Upper lobe of left lung (tissue), 6 donors: ENCODE results near the gene PTCD2. TPM values are rescaled to one million over a fixed set of nuclear protein-coding genes. Genes with fewer than 3 reads are reported as not detected.

Experiments
- ATAC-seq, 2 donors: fragments of 200-7000 bp; cut with Tn5 transposase; one replicate each; pipeline ENCODE4 v1.9.1; 2022; ENCODE audit warnings: mild to moderate bottlenecking in 2 of 2, moderate library complexity in 2 of 2; ENCODE audit not compliant: low FRiP score in 2 of 2
- DNase-seq, 2 donors: peaks; one replicate each; pipeline ENCODE4 v3.0.0-alpha.2; 2019 to 2020
- H3K27ac ChIP-seq, 4 donors: fragments of 200-600 bp; sonication (generic); one replicate each; pipeline ENCODE4 v1.5.1; 2016 to 2019
- H3K27me3 ChIP-seq, 4 donors: fragments of 200-600 bp; sonication (generic); one replicate each; pipeline ENCODE4 v1.5.1; 2017 to 2019
- H3K36me3 ChIP-seq, 4 donors: fragments of 200-600 bp; sonication (generic); one replicate each; pipeline ENCODE4 v1.5.1; 2016 to 2019
- H3K4me1 ChIP-seq, 4 donors: fragments of 200-600 bp; sonication (generic); one replicate each; pipeline ENCODE4 v1.5.1; 2018 to 2019
- H3K4me3 ChIP-seq, 4 donors: fragments of 200-600 bp; sonication (generic); one replicate each; pipeline ENCODE4 v1.5.1; 2017 to 2019; ENCODE audit warnings: mild to moderate bottlenecking in 2 of 4, moderate library complexity in 1 of 4
- H3K9me3 ChIP-seq, 4 donors: fragments of 200-600 bp; sonication (generic); one replicate each; pipeline ENCODE4 v1.5.1; 2018 to 2019
- EP300 ChIP-seq, 4 donors: sonication (generic); formaldehyde crosslinking; IDR thresholded peaks; one replicate each; pipeline ENCODE4 v1.5.1; 2017; ENCODE audit warnings: antibody characterized with exemption in 4 of 4, control low read depth in 2 of 4
- POLR2A ChIP-seq, 4 donors: fragments of 450-650 bp; IDR thresholded peaks; one replicate each; pipeline ENCODE4 v1.5.1; 2016 to 2017; ENCODE audit warnings: antibody characterized with exemption in 4 of 4, mild to moderate bottlenecking in 2 of 4
- POLR2AphosphoS5 ChIP-seq, 2 donors: sonication (generic); formaldehyde crosslinking; IDR thresholded peaks; one replicate each; pipeline ENCODE4 v1.5.1; 2017; ENCODE audit warnings: antibody characterized with exemption in 2 of 2
- WGBS, 2 donors: methylation state at CpG; one replicate each; pipeline ENCODE4 v1.1.5; 2017 to 2018; 5-methylcytosine and 5-hydroxymethylcytosine counted together
- total RNA-seq, 6 donors: library from RNA; depleted of rRNA in 4 of 6; stranded (reverse); fragments of >200 nt in 4 of 6; gene quantifications; one replicate each; pipeline versions ENCODE4 v1.1.0 to v1.2.1, GENCODE V29; 2016 to 2021
- TF ChIP-seq, protein P1 (sequence below), 6 experiments: fragments of 450-650 bp in 4 of 6; fragments of 200-600 bp in 2 of 6; sonication (generic) in 2 of 6; IDR thresholded peaks; one replicate each; pipeline ENCODE4 v1.5.1; 2016 to 2019; ENCODE audit warnings: antibody characterized with exemption in 6 of 6
- donor health status: DM: no; HTN: no; CAD: no; lungs with moderate emphysema.
- donor health status: DM: no; HTN: yes; CAD: no; lungs with severe emphysema.

Gene PTCD2
- total RNA-seq, 6 donors from 2014 or later, result 3.1 to 17.8 (median 5.9) TPM

DNA sequence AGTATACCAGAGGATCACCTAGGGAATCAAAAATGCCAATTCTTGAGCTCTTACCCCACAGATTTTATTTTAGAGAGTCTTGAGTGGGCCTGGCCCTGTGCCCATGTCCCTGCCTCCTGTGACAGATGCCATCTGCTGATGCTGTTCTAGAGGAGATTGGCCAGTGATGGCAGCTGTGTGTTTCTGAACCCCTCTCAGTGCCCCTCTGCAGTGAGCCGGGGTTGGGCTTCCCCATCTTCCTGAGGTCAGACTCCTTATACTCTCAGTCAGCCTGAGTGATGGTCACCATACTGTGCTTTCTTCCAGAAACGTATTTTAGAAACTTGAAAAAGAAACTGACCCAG, 6.1 kb downstream of the PTCD2 start:
- H3K36me3 ChIP-seq, result peaks cover 0 to 65% (median 15%) of the 10 kb centered on the region in 4 donors

GRCh38 chr5:72328172-72328571, 8.0 kb downstream of the PTCD2 start:
- H3K27me3 ChIP-seq, result no peaks in the 10 kb centered on the region
- TF ChIP-seq, protein P1, sequence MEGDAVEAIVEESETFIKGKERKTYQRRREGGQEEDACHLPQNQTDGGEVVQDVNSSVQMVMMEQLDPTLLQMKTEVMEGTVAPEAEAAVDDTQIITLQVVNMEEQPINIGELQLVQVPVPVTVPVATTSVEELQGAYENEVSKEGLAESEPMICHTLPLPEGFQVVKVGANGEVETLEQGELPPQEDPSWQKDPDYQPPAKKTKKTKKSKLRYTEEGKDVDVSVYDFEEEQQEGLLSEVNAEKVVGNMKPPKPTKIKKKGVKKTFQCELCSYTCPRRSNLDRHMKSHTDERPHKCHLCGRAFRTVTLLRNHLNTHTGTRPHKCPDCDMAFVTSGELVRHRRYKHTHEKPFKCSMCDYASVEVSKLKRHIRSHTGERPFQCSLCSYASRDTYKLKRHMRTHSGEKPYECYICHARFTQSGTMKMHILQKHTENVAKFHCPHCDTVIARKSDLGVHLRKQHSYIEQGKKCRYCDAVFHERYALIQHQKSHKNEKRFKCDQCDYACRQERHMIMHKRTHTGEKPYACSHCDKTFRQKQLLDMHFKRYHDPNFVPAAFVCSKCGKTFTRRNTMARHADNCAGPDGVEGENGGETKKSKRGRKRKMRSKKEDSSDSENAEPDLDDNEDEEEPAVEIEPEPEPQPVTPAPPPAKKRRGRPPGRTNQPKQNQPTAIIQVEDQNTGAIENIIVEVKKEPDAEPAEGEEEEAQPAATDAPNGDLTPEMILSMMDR (IDR thresholded peaks at IDR 0.05), result no peak
- TF ChIP-seq POLR2AphosphoS5 (IDR thresholded peaks at IDR 0.05) (no peak), POLR2A (IDR thresholded peaks at IDR 0.05) (no peak), EP300 (IDR thresholded peaks at IDR 0.05) (no peak)
- H3K4me3 ChIP-seq, result no peak overlapping the region
- H3K36me3 ChIP-seq, result peaks cover 0 to 79% (median 16%) of the 10 kb centered on the region in 4 donors
- no peak for DNase-seq
- ATAC-seq, result no peak
- no peaks in the 10 kb centered on the region for H3K4me1 ChIP-seq
- no peak overlapping the region for H3K27ac ChIP-seq
- no peaks in the 10 kb centered on the region for H3K9me3 ChIP-seq

More for the DNA sequence above, 6.1 kb downstream of the PTCD2 start:
- H3K9me3 ChIP-seq, result no peaks in the 10 kb centered on the region
- no peak for DNase-seq
- H3K4me1 ChIP-seq, result peaks cover 0 to under 1% (median 0%) of the 10 kb centered on the region in 4 donors
- no peak overlapping the region for H3K27ac ChIP-seq
- no peak overlapping the region for H3K4me3 ChIP-seq
- ATAC-seq, result no peak
- no peaks in the 10 kb centered on the region for H3K27me3 ChIP-seq
- TF ChIP-seq, protein P1 (IDR thresholded peaks at IDR 0.05), result no peak
- TF ChIP-seq POLR2A (IDR thresholded peaks at IDR 0.05) (no peak), POLR2AphosphoS5 (IDR thresholded peaks at IDR 0.05) (no peak), EP300 (IDR thresholded peaks at IDR 0.05) (no peak)
- 77 to 93% methylated on average over 2 of the region's 2 CpGs for WGBS, 2 donors

- Histone ChIP-seq H3K9me3 (no peaks in the 10 kb centered on the region), H3K4me3 (no peak overlapping the region), H3K36me3 (peaks cover 0 to 66% (median 16%) of the 10 kb centered on the region in 4 donors), H3K4me1 (no peaks in the 10 kb centered on the region), H3K27me3 (no peaks in the 10 kb centered on the region), H3K27ac (no peak overlapping the region)
- ATAC-seq (no peak), DNase-seq (no peak)
- WGBS, 2 donors, result 86 to 96% methylated on average over 1 of the region's 1 CpG
- TF ChIP-seq POLR2A (IDR thresholded peaks at IDR 0.05) (no peak), EP300 (IDR thresholded peaks at IDR 0.05) (no peak), POLR2AphosphoS5 (IDR thresholded peaks at IDR 0.05) (no peak)
- TF ChIP-seq, protein P1 (IDR thresholded peaks at IDR 0.05), result no peak
Observed at GRCh38 chr5:72330712-72331111, 10.5 kb downstream of the PTCD2 start.

GRCh38 chr5:72337159-72337558, 17.0 kb downstream of the PTCD2 start:
- DNase-seq (no peak), ATAC-seq (no peak)
- no peaks in the 10 kb centered on the region for H3K9me3 ChIP-seq
- TF ChIP-seq POLR2A (IDR thresholded peaks at IDR 0.05), result no peak
- TF ChIP-seq POLR2AphosphoS5 (IDR thresholded peaks at IDR 0.05), result no peak
- TF ChIP-seq, protein P1 (IDR thresholded peaks at IDR 0.05), result no peak
- no peak for TF ChIP-seq EP300 (IDR thresholded peaks at IDR 0.05)
- WGBS, 2 donors, result 92 to 100% methylated on average over 1 of the region's 1 CpG
- no peak overlapping the region for H3K4me3 ChIP-seq
- H3K4me1 ChIP-seq, result no peaks in the 10 kb centered on the region
- H3K27me3 ChIP-seq, result no peaks in the 10 kb centered on the region
- H3K36me3 ChIP-seq, result peaks cover 0 to 49% (median 7%) of the 10 kb centered on the region in 4 donors
- H3K27ac ChIP-seq, result no peak overlapping the region

DNA sequence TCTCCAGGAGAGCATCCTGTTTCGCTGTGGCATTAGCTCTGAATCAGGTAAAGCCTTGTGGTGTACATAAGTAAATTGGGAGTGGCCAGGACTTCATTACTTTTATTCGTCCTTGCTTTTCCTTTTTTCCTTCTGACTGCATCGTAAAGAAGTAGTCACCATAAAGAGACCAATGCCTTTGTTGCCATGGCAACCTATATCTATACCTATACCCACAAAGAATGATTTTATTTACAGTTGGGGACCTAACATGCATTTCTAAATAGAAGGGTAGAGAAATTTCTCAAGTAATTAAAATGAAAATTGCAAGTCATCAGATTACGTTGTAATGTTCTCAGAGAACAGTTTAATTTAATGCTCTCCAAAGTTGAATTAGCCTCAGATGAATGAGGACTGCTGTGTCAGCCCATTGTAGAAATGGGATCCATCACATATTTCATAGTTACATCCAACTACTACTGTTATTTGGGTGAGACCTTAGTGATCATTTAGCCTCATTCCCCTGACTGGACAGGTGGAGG, 18.6 kb downstream of the PTCD2 start:
- Histone ChIP-seq H3K27me3 (no peaks in the 10 kb centered on the region), H3K4me3 (no peak overlapping the region), H3K9me3 (no peaks in the 10 kb centered on the region), H3K27ac (no peak overlapping the region), H3K4me1 (no peaks in the 10 kb centered on the region), H3K36me3 (peaks cover 0 to 56% (median 9%) of the 10 kb centered on the region in 4 donors)
- WGBS, 2 donors, result 93 to 97% methylated on average over 4 of the region's 4 CpGs
- DNase-seq, result no peak
- no peak for ATAC-seq
- TF ChIP-seq, protein P1 (IDR thresholded peaks at IDR 0.05), result no peak
- TF ChIP-seq EP300 (IDR thresholded peaks at IDR 0.05) (no peak), POLR2A (IDR thresholded peaks at IDR 0.05) (no peak), POLR2AphosphoS5 (IDR thresholded peaks at IDR 0.05) (no peak)
